Cerebellar nuclear complex (tissue), 1 donor: ENCODE measurements around the gene NUTM2F.
"Not testable (repeated sequence)": the region's sequence is repeated elsewhere in the genome, so short reads cannot be mapped to it uniquely, and the experiment has no call there.

Experiments
- DNase-seq, 2 experiments: peaks; one replicate each; lab custom pipeline; 2025; lab: John Stamatoyannopoulos, UW

NUTM2F gene, protein sequence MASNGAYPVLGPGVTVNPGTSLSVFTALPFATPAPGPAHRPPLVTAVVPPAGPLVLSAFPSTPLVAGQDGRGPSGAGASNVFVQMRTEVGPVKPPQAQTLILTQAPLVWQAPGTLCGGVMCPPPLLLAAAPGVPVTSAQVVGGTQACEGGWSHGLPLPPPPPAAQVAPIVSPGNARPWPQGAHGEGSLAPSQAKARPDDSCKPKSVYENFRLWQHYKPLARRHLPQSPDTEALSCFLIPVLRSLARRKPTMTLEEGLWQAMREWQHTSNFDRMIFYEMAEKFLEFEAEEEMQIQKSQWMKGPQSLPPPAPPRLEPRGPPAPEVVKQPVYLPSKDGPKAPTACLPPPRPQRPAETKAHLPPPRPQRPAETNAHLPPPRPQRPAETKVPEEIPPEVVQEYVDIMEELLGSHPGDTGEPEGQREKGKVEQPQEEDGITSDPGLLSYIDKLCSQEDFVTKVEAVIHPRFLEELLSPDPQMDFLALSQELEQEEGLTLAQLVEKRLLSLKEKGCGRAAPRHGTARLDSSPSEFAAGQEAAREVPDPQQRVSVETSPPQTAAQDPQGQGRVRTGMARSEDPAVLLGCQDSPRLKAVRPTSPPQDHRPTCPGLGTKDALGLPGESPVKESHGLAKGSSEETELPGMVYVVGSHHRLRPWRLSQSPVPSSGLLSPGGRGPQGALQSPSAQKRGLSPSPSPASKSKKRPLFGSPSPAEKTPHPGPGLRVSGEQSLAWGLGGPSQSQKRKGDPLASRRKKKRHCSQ

DNA sequence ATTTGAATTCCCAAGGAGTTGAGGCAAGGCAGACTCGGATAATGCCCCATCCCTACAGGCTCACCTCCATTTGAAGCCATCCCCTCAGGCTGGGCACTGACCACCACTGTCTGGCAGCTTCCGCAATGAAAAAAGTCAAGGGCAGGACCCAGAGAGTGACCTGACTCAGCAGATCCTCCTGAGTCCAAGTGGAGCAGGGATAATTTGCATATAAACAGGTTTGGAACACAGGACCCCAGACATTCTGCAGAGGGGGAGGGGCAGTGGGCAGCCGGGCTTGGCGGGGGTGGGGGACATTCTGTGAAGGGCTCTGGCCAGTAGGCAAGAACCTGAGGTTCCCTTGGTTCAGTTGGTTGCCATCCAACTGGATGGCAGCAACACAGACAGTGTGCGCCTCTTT lies at the start of gene NUTM2F:
Gene NUTM2F, minus strand, starts transcription at position 101 of the 400 bp plus-strand sequence. Its CDS starts 21 bp downstream, at position 80.
- not testable (repeated sequence) for DNase-seq

DNA sequence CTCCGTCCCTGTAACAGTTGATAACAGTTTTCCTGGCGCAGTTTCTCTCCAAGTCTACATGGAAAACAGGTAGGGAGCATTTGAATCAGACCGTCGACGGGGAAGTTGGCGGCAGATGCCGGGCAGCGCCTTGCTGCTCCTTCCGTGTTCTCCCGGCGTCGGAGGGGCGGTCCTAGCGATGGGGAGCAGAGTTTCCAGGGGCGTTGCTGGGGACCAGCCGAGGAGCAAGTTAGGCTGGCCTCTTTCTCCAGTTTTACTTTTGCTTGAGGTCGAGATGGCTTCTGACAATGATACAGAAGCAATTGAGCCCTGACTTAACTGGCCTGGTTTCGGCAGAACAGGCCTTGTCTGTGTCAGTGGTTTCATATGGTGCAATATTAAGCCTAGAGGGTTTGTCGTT lies 46.8 kb upstream of the NUTM2F start:
- not testable (repeated sequence) for DNase-seq

- peak; percentile 41 to 81 for DNase-seq
Observed at GRCh38 chr9:94374176-94375056, 46.0 kb upstream of the NUTM2F start.

DNA sequence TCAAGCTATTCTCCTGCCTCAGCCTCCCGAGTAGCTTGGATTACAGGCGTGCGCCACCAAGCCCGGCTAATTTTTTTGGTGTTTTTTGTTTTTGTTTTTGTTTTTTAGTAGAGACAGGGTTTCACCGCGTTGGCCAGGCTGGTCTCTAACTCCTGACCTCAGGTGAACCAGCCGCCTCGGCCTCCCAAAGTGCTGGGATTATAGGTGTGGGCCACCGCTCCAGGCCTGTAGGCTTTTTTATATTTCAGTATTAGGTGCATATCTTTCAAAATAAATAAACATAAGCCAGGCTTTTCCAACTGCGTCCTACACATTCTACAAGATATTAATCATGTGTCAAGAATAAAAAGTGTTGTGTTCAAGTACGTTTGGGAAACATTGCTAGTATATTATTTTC lies 45.3 kb upstream of the NUTM2F start:
- not testable (repeated sequence) for DNase-seq

- DNase-seq: not testable (repeated sequence)
Observed at GRCh38 chr9:94370266-94370665, 41.8 kb upstream of the NUTM2F start.

- not testable (repeated sequence) for DNase-seq
Observed at GRCh38 chr9:94364093-94364614, 35.7 kb upstream of the NUTM2F start.

DNA sequence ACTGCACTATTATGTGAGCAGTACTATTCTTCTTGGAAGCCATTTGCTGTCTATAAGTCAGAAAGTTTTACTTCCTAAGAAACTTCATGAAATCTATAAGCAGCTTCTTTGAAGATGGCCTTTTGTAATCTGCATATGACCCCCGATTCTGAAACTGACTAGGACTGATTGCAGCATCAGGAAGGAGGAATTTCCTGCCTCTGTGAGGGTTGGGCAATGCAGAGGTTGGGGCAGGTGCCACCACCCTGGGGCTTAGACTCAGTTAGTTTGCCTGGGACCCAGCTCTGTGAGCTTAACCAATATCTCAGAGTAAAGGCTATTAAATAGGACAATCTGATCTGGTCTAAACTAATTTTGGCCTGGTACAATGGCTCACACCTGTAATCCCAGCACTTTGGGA lies 28.7 kb upstream of the NUTM2F start:
- DNase-seq: not testable (repeated sequence)

DNA sequence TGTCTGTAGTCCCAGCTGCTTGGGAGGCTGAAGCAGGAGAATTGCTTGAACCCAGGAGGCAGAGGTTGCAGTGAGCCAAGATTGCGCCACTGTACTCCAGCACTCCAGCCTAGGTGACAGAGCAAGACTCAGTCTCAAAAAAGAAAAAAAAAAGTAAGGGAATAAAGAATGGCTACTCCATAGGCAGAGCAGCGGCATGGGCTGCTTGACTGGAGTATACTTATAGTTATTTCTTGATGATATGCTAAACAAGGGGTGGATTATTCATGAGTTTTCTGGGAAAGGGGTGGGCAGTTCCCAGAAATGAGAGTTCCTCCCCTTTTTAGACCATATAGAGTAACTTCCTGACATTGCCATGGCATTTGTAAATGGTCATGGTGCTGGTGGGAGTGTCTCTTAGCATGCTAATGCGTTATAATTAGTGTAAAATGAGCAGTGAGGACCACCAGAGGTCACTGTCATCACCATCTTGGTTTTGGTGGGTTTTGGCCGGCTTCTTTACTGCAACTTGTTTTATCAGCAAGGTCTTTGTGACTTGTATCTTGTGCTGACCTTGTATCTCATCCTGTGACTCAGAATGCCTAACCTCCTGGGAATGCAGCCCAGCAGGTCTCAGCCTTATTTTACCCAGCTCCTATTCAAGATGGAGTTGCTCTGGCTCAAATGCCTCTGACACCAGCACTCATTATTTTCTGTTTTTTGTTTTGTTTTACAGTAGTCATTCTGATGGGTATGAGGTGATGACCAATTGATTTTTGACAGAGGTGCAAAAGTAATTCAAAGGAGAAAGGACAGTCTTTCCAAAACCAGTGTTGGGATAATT lies 23.7 kb upstream of the NUTM2F start:
- DNase-seq: not testable (repeated sequence)

DNA sequence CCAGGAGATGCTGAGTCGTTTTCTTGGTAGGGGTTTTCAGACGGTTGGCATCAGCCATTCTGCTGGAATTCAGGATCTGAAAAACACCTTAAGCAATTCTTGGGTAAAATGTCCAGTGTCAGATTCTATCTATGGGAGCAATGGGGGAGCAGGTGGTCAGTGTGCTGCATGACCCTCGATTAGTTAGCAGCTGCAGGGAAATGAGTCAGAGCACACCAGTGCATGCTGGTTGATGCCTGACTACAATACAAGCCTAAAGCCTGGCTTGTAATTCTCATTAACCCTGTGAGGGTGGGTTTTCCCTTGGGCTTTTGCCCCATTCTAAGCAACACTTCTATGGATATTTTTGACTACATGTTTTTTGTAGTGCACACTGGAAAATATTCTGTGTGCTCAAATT lies 20.3 kb upstream of the NUTM2F start:
- DNase-seq: not testable (repeated sequence)

DNA sequence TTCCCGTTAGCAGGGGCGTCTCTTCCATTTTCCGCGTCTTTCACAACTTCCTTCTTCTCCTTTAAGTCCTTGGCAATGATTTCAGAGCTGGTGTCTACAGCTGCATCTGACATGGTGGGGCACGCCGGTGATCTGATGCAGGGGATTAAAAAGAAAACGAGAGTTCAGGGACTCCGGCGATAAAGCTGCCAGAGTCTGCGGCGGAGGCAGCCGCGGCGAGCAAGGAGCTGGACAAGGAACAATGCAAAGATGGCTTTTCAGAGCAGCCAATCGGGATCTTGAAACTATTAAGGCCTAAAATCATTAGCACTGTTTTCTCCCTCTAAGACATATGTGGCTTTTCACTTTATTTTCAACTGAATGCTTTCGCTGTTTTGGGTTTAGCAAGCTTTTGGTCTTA lies 19.0 kb upstream of the NUTM2F start:
- DNase-seq: not testable (repeated sequence)

DNA sequence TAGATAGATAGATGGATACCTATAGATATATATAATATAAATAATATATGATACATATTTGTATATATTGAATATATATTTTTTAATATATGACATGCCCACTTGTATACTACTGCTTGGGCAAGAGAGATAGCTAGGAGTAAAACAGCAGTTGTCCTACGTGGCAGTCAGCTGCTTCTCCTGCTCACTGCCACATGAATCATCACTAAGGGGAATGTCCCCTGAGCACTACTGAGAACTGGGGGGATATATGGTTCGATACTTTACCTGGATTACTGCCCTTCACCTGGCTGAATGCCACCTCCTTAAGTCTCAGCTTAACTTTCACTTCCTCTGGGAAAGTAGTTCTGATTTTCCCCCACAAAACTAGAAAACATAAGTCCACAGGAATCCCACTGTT lies 13.3 kb upstream of the NUTM2F start:
- not testable (repeated sequence) for DNase-seq

GRCh38 chr9:94340750-94341149 lies 12.3 kb upstream of the NUTM2F start:
- not testable (repeated sequence) for DNase-seq

GRCh38 chr9:94339657-94340056 lies 11.2 kb upstream of the NUTM2F start:
- DNase-seq: not testable (repeated sequence)

DNA sequence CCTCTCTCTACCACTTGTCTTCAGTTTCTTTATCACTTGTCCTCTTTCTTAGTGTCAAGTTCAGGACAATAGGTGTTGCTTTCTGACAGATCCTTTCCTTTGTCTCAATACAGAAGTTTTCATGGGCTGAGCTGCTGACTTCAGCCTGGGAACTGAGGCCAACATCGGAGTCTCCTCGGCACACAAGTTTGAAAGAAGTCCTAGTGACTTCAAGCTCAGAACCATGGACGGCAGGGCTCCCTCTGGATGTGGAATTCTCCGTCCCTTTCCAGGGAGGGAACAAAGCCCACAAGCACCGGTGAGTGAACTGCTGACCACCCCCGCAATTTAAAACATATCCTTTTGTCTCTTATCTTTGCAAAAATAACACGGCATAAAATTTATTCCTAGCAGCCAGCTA lies 10.3 kb upstream of the NUTM2F start:
- not testable (repeated sequence) for DNase-seq

GRCh38 chr9:94336445-94336844 lies 8.0 kb upstream of the NUTM2F start:
- DNase-seq: not testable (repeated sequence)

- not testable (repeated sequence) for DNase-seq
Observed at GRCh38 chr9:94325583-94325982, 2.9 kb downstream of the NUTM2F start.

- not testable (repeated sequence) for DNase-seq
Observed at GRCh38 chr9:94323153-94323798, 5.2 kb downstream of the NUTM2F start.

DNA sequence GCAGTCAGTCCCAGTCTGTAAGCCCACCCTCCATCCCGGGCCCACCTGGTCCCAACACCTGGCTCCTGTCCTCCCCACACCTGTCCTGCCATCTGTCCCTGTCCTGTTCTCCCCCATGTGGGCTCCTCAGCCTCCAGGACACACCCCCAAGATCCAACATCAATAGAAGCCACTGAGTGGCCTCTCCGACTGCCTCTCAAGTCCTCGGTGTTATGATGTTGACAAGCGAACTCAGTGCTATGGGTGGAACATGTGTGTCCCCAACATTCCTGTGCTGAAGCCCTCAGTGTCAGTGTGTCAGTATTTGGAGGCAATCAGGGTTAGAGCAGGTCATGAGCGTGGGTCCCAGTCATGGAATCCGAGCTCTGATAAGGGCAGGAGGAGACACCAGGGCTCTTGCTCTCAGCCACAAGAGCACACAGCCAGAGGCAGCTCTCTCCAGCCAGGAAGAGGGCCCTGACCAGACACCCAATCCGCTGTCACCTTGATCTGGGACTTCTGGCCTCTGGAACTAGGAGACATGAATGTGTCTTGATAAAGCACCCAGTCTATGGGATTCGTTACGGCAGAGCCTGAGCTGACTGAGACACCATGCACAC lies 6.0 kb downstream of the NUTM2F start:
- not testable (repeated sequence) for DNase-seq

- DNase-seq: not testable (repeated sequence)
Observed at GRCh38 chr9:94317949-94318657, 10.3 kb downstream of the NUTM2F start.
